IPS DF 6.9 (cell line): ENCODE data around the gene WNT4.

Source experiments
- DNase-seq: peaks from one replicate; pipeline ENCODE4 v3.0.0-alpha.2; 2013; ENCODE audit warnings: low read depth, low spot score
- H3K27ac ChIP-seq: one replicate; pipeline ENCODE4 v1.5.1; 2013; ENCODE audit warnings: low read length, control low read depth
- H3K27me3 ChIP-seq: 2 replicates; pipeline ENCODE4 v1.6.1; 2013; ENCODE audit warnings: mild to moderate bottlenecking, low read length; ENCODE audit not compliant: control insufficient read depth, insufficient read depth
- H3K36me3 ChIP-seq: 2 replicates; pipeline ENCODE4 v1.6.1; 2013; ENCODE audit warnings: low read length; ENCODE audit not compliant: control insufficient read depth, insufficient read depth
- H3K4me1 ChIP-seq: 2 replicates; pipeline ENCODE4 v1.6.1; 2013; ENCODE audit warnings: low read length; ENCODE audit not compliant: control insufficient read depth, insufficient read depth
- H3K4me3 ChIP-seq: 2 replicates; pipeline ENCODE4 v1.5.1; 2013; ENCODE audit warnings: mild to moderate bottlenecking, low read length
- H3K9me3 ChIP-seq: 2 replicates; pipeline ENCODE4 v1.6.1; 2013; ENCODE audit warnings: low read length, inconsistent platforms; ENCODE audit not compliant: control insufficient read depth, insufficient read depth
- WGBS: extraction: QIAGEN DNeasy Blood & Tissue Kit; methylation state at CpG from one replicate; pipeline ENCODE4 v1.1.7; 2013; ENCODE audit warnings: mixed read lengths, missing lambda C conversion rate; ENCODE audit not compliant: insufficient read length, insufficient coverage; 5-methylcytosine and 5-hydroxymethylcytosine counted together

WNT4 gene

DNA sequence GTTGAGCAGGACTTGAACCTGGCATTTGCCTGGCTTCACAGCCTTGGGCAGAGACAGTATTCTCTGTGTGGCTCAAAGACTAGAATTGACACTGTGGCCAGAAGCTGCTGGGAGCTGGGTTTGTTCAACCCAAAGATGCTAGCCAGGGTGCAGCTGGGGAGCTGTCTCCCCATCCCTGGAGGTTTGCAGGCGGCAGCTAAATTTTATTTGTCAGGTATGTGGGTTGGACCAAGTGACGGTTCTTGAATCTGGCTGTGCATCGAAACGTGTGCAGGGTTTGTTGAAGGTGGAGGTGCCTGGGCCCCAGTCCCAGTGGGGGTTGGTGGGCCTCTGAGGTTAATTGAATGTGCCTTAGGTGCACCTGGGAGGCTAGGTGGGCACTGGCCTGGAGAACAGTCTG, 11.8 kb downstream of the WNT4 start:
- Histone ChIP-seq H3K9me3 (no peaks in the 10 kb centered on the region), H3K27ac (no peak overlapping the region), H3K36me3 (no peaks in the 10 kb centered on the region), H3K27me3 (no peaks in the 10 kb centered on the region), H3K4me3 (no peak overlapping the region), H3K4me1 (peaks cover 7% of the 10 kb centered on the region)
- WGBS, result no CpG with 5 or more reads among the region's 4 CpGs
- no peak for DNase-seq

DNA sequence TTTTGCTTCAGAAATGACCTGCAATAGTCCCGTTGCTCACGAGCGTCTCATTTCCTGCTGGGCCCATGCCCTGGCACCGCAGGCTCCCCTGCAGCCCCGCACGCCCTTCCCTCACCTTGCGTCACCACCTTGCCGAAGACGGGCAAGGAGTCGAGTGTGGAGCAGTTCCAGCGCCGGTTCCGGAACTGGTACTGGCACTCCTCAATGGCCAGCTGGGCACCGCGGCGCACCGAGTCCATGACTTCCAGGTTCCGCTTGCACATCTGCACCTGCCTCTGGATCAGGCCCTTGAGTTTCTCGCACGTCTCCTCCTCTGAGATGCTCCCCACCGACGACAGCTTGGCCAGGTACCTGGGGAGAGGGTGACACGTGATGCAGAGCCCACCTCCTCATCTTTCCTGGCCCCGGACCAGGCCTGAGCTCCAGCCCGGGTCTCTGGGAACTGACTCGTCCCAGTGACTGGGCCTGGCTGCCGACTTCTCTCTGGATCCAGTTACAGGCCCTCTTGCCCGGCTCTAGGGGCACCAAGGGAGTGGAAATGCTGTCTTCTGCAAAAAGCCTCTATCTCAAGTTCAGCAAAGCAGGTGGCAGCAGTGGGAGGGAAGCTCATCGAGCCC, 13.3 kb downstream of the WNT4 start:
- WGBS, result no CpG with 5 or more reads among the region's 29 CpGs
- Histone ChIP-seq H3K27ac (no peak overlapping the region), H3K36me3 (no peaks in the 10 kb centered on the region), H3K4me1 (peaks cover 7% of the 10 kb centered on the region), H3K9me3 (no peaks in the 10 kb centered on the region), H3K27me3 (no peaks in the 10 kb centered on the region), H3K4me3 (no peak overlapping the region)
- DNase-seq, result no peak

DNA sequence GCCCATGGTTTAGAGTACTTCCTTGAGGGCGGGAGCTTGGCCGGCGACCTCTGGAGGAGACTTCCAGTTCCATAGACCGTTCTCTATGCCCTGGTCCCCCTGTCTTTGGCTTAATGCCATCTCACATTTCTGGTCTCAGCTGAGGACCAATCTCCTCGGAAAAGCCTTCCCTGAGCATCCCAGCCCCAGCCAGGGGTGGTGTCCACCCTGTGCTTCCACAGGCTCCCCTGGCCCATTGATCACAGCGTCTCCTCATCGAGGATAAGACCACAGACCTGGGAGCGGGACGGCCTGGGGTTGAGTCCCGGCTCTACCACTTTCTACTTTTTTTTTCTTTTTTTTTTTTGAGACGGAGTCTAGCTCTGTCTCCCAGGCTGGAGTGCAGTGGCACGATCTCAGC, 14.5 kb downstream of the WNT4 start:
- Histone ChIP-seq H3K27me3 (no peaks in the 10 kb centered on the region), H3K4me1 (peaks cover 2% of the 10 kb centered on the region; the same call in 1 of the 2 replicates), H3K36me3 (no peaks in the 10 kb centered on the region), H3K9me3 (no peaks in the 10 kb centered on the region), H3K27ac (no peak overlapping the region), H3K4me3 (no peak overlapping the region)
- no peak for DNase-seq
- WGBS, result no CpG with 5 or more reads among the region's 12 CpGs

DNA sequence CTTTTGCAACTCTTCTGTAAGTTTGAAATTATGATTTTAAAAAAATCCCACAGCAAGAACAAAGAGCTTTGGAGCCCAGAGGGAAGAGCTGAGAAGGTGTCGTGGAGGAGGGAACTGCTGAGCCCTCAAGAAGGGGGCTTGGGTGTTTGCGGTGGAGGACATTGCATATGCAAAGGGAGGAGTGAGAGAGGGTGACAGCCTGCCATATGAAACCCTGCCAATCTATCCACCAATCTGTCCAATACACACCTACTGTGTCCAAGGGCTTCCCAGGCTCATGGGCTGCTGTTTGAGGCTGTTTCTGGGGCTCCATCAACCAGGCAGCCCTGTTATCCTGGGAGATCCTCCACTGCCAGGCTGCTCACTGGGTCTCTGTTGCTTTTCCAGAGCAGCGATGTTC, 15.2 kb downstream of the WNT4 start:
- WGBS, result no CpG with 5 or more reads among the region's 3 CpGs
- Histone ChIP-seq H3K36me3 (no peaks in the 10 kb centered on the region), H3K27ac (no peak overlapping the region), H3K4me3 (no peak overlapping the region), H3K27me3 (no peaks in the 10 kb centered on the region), H3K4me1 (peaks cover 3% of the 10 kb centered on the region; the same call in 1 of the 2 replicates), H3K9me3 (no peaks in the 10 kb centered on the region)
- DNase-seq, result no peak

DNA sequence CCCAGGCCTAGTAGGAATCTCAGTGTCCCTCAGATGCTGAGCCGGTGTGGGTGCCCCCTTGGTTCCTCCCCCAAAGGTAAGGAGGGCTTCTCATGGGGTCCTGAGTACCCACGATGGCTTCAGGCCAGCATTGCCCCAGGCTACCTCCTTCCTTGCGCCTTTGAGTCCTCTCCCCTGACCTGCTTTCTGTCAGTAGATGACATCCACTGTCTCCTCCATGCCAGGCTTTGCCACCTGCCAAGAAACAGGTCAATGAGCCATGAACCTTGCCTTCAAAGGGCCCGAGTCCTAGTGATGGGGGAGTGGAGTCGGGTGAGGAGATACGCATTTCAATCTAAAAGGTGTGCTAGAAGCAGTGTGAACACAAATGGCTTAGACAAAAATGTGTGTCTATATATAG, 15.6 kb downstream of the WNT4 start:
- no CpG with 5 or more reads among the region's 6 CpGs for WGBS
- Histone ChIP-seq H3K4me1 (peaks cover 4% of the 10 kb centered on the region; the same call in 1 of the 2 replicates), H3K36me3 (no peaks in the 10 kb centered on the region), H3K4me3 (no peak overlapping the region), H3K27ac (no peak overlapping the region), H3K27me3 (no peaks in the 10 kb centered on the region), H3K9me3 (no peaks in the 10 kb centered on the region)
- no peak for DNase-seq

DNA sequence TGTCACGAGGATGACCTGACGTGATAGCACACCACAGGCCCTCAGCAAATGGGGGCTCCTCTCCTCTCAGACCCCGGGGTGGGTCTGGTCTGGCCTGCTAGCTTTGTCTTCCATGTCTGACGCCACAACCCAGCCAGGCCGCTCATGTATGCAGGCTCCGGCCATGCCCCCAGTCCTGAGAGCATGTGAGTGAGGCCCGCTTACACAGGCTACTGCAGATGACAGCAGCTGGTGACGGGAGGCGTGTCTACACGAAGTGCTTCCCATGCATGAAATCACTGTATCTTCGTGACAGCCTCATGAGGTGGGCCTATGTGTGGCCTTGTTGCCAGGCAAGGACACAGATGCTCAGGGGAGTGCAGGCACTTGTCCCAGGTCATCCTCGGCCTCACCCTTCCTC, 16.4 kb downstream of the WNT4 start:
- H3K4me3 ChIP-seq, result no peak overlapping the region
- peaks cover 5% of the 10 kb centered on the region; the same call in 1 of the 2 replicates for H3K4me1 ChIP-seq
- no peaks in the 10 kb centered on the region for H3K36me3 ChIP-seq
- H3K9me3 ChIP-seq, result no peaks in the 10 kb centered on the region
- no peak for DNase-seq
- no CpG with 5 or more reads among the region's 12 CpGs for WGBS
- no peak overlapping the region for H3K27ac ChIP-seq
- H3K27me3 ChIP-seq, result no peaks in the 10 kb centered on the region

DNA sequence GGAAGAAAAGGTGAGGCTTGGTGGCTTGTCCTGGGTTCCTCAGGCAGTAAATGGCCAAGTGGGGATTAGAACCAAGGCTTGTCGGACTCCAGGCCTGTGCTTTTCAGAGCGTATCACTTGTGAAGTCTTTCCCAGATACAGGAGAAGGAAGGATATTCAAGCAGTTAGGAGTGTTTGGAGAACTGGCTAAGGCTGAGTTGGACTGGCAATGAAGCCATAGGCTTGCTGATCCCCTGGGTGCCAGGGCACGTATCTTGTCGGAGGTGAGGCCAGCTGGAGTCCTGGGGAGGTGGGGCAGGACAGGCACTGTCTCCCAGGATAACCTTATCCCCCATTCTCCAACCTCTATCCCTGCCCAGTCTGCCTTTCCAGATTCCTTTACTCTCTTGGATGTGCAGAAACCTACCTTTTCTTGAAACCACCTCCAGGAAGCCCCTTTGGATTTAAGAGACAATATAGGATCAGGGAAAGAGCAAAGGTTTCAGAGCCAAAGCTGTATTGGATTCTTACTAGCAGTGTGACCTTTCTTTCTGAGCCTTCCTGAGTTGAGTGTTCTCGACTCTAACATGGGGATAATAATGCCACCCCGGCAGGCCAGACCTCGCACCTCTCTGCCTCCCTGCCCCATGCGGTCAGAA, 18.2 kb downstream of the WNT4 start:
- Histone ChIP-seq H3K9me3 (no peaks in the 10 kb centered on the region), H3K4me1 (peaks cover 9% of the 10 kb centered on the region), H3K36me3 (no peaks in the 10 kb centered on the region), H3K27ac (no peak overlapping the region), H3K4me3 (no peak overlapping the region), H3K27me3 (no peaks in the 10 kb centered on the region)
- WGBS, result no CpG with 5 or more reads among the region's 8 CpGs
- no peak for DNase-seq

DNA sequence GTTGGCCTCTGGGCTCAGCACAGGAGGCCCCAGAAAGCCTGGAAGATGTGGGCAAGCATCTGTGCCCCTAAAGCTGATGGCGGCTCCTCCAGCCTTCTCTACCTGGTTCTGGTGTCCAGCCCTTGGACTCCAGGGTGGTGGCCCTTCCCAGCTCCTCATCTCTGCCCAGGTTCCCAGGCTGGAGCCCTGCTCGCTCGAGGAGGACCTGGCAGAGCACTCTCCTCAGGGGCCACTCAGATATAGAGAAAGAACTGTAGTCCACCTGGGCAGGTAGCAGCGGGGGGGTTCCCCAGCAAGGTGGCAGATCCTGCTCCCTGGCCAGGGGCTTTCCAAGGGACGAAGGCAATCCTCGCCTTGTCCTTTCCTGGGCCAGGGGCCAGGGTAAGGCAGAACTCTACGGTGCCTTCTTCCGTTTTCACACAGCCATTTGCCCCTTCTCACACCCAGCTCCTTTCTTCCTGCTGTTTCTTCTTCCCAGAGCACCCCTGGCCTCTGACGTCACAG, 18.9 kb downstream of the WNT4 start:
- no CpG with 5 or more reads among the region's 9 CpGs for WGBS

DNA sequence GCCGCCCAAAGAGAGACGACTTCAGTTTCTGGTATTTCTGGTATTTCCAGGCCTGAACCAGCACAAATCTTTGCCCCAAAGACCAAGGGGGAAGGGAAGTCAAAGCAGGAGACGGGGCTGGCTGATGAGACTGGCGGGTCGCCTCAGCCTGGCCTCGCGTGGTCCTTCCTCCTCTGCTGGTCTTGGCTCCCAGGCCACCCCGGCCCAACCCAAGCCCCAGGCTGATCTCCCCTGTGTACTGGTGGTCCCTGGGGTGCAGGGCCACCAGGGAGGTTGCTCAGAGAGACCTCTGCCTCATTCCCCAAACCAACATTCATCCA, 19.9 kb downstream of the WNT4 start:
- H3K27ac ChIP-seq, result no peak overlapping the region
- no peaks in the 10 kb centered on the region for H3K9me3 ChIP-seq
- H3K4me1 ChIP-seq, result peaks cover 9% of the 10 kb centered on the region
- DNase-seq, result no peak
- no CpG with 5 or more reads among the region's 8 CpGs for WGBS
- no peak overlapping the region for H3K4me3 ChIP-seq
- H3K27me3 ChIP-seq, result no peaks in the 10 kb centered on the region
- H3K36me3 ChIP-seq, result no peaks in the 10 kb centered on the region

More for the DNA sequence above, 18.9 kb downstream of the WNT4 start:
- H3K27ac ChIP-seq, result no peak overlapping the region
- H3K4me1 ChIP-seq, result peaks cover 9% of the 10 kb centered on the region
- no peak for DNase-seq
- no peaks in the 10 kb centered on the region for H3K27me3 ChIP-seq
- no peaks in the 10 kb centered on the region for H3K9me3 ChIP-seq
- no peaks in the 10 kb centered on the region for H3K36me3 ChIP-seq
- no peak overlapping the region for H3K4me3 ChIP-seq

DNA sequence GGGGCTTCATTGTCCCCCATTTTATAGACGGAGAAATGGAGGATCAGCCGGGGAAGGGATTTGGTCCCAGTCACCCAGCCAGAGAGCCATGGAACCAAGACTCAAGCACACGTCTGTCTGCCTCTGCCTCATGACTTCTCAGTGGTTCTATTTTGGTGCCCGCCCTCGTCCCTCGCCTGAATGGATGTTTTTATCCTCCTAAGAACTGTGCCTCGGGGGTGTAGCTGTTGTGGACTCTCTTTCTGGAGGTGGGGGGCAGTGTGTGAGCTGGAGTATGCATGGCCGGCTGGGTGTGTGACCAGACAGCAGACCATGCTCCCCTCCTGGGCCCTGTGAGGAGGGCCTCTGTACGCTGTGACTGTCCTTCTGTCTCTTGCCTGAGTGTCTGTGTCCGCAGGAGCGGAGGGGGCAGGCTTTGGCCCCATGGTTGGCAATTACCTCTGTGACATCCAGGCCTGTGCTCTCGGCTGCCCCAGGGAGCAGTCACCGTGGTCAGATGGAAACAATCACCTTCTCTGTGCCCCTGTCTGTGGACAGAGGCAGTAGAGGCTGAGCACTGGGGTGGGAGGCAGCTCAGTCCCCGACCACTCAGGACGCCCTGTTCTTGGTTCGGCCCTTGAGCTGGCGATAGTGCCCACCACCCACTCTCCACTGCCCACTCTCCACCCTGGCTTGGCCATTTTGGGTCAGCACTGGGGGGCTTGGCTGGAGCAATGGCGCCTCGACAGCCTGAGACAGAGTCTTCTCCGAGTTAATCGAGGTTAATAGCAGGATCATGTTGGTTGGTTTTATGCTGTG, 20.4 kb downstream of the WNT4 start:
- H3K4me3 ChIP-seq, result no peak overlapping the region
- no peaks in the 10 kb centered on the region for H3K36me3 ChIP-seq
- H3K27me3 ChIP-seq, result no peaks in the 10 kb centered on the region
- DNase-seq, result no peak
- no peaks in the 10 kb centered on the region for H3K9me3 ChIP-seq
- no CpG with 5 or more reads among the region's 21 CpGs for WGBS
- no peak overlapping the region for H3K27ac ChIP-seq
- peaks cover 9% of the 10 kb centered on the region for H3K4me1 ChIP-seq
